Daoy (cell line): ENCODE results near the gene BCL2L1. TPM values are rescaled to one million over a fixed set of nuclear protein-coding genes. Genes with fewer than 3 reads are reported as not detected.
"Not testable (repeated sequence)": the region's sequence is repeated elsewhere in the genome, so short reads cannot be mapped to it uniquely, and the experiment has no call there.

Experiments
- DNase-seq: peaks from one replicate; pipeline ENCODE4 v3.0.0-alpha.2; 2015; ENCODE audit warnings: low read depth
- total RNA-seq: library from RNA; depleted of rRNA; stranded (reverse); fragments of >200 nt; shearing (Covaris generic); gene quantifications from 2 replicates; pipeline ENCODE4 v1.2.3, GENCODE V29; 2014

Gene BCL2L1
- total RNA-seq, 1 experiment from 2014 or later = 49.1 TPM

- peak; percentile 89 for DNase-seq
Observed at GRCh38 chr20:31674895-31675827, 47.5 kb downstream of the BCL2L1 start.

- no peak for DNase-seq
Observed at GRCh38 chr20:31673943-31674463, 48.7 kb downstream of the BCL2L1 start.

- DNase-seq = no peak
Observed at GRCh38 chr20:31673435-31673834, 49.2 kb downstream of the BCL2L1 start.

GRCh38 chr20:31671324-31671723 is 51.3 kb downstream of the BCL2L1 start:
- DNase-seq = no peak

GRCh38 chr20:31670371-31671228 is 52.1 kb downstream of the BCL2L1 start:
- DNase-seq = no peak

GRCh38 chr20:31669876-31670275 is 52.8 kb downstream of the BCL2L1 start:
- DNase-seq = no peak

- not testable (repeated sequence) for DNase-seq
Observed at GRCh38 chr20:31668944-31669343, 53.7 kb downstream of the BCL2L1 start.

GRCh38 chr20:31667315-31668285 is 55.1 kb downstream of the BCL2L1 start:
- DNase-seq = no peak

GRCh38 chr20:31666258-31667042 is 56.2 kb downstream of the BCL2L1 start:
- no peak for DNase-seq

GRCh38 chr20:31665753-31666152 is 56.9 kb downstream of the BCL2L1 start:
- DNase-seq = no peak

- DNase-seq = no peak
Observed at GRCh38 chr20:31664696-31665354, 57.8 kb downstream of the BCL2L1 start.

- DNase-seq = no peak
Observed at GRCh38 chr20:31663838-31664695, 58.6 kb downstream of the BCL2L1 start.

- no peak for DNase-seq
Observed at GRCh38 chr20:31663524-31663837, 59.2 kb downstream of the BCL2L1 start.

- DNase-seq = no peak
Observed at GRCh38 chr20:31662372-31662854, 60.3 kb downstream of the BCL2L1 start.

- peak; percentile 78 for DNase-seq
Observed at GRCh38 chr20:31661625-31662371, 60.9 kb downstream of the BCL2L1 start.

GRCh38 chr20:31654534-31654933 is 68.1 kb downstream of the BCL2L1 start:
- no peak for DNase-seq

GRCh38 chr20:31653561-31653960 is 69.1 kb downstream of the BCL2L1 start:
- DNase-seq = no peak

GRCh38 chr20:31652917-31653396 is 69.7 kb downstream of the BCL2L1 start:
- no peak for DNase-seq
